Uterus (tissue), 2 donors: ENCODE measurements around the gene IL6R.

Source experiments
- POLR2A ChIP-seq, 2 donors: fragments of 450-650 bp; IDR thresholded peaks; one replicate each; pipeline ENCODE4 v1.6.1; 2016; ENCODE audit warnings: antibody characterized with exemption in 2 of 2, mild to moderate bottlenecking in 1 of 2, moderate library complexity in 1 of 2
- TF ChIP-seq, protein P1 (sequence below), 4 experiments: fragments of 200-600 bp in 2 of 4; fragments of 450-650 bp in 2 of 4; sonication (generic) in 2 of 4; IDR thresholded peaks; one replicate each; pipeline ENCODE4 v1.5.1; 2016 to 2019; ENCODE audit warnings: antibody characterized with exemption in 4 of 4, mild to moderate bottlenecking in 2 of 4, moderate library complexity in 1 of 4

DNA sequence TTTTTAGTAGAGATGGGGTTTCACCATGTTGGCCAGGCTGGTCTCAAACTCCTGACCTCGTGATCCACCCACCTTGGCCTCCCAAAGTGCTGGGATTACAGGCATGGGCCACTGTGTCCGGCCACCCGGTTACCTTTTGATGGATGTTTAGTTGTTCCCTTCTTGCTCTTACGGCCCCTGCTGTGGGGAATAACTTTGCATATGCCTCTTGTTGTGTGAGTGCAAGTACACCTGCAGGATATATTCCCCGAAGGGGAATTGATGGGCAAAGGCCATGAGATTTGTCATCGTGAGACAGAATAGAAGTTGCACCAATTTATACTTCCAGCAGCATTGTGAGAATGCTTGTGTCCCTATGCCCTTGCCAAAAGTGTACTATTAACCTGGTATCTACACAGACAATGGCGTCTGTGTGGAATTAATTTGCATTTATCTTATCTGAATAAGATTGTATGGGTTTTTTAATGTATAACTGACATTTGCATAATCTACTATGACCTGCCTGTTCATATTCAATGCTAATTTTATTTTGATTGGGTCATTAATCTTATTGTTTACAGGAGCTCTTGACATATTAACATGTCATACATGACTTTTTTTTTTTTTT, 8.1 kb downstream of the IL6R start:
- TF ChIP-seq, protein P1, sequence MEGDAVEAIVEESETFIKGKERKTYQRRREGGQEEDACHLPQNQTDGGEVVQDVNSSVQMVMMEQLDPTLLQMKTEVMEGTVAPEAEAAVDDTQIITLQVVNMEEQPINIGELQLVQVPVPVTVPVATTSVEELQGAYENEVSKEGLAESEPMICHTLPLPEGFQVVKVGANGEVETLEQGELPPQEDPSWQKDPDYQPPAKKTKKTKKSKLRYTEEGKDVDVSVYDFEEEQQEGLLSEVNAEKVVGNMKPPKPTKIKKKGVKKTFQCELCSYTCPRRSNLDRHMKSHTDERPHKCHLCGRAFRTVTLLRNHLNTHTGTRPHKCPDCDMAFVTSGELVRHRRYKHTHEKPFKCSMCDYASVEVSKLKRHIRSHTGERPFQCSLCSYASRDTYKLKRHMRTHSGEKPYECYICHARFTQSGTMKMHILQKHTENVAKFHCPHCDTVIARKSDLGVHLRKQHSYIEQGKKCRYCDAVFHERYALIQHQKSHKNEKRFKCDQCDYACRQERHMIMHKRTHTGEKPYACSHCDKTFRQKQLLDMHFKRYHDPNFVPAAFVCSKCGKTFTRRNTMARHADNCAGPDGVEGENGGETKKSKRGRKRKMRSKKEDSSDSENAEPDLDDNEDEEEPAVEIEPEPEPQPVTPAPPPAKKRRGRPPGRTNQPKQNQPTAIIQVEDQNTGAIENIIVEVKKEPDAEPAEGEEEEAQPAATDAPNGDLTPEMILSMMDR (IDR thresholded peaks at IDR 0.05) = no peak
- no peak for TF ChIP-seq POLR2A (IDR thresholded peaks at IDR 0.05)
